IMR-90 (cell line): ENCODE measurements around the gene PLCL1. TPM values are rescaled to one million over a fixed set of nuclear protein-coding genes. Genes with fewer than 3 reads are reported as not detected.

Experiments
- ATAC-seq: fragments of 200-7000 bp; cut with Tn5 transposase; 2 replicates; pipeline ENCODE4 v1.9.1; 2020; ENCODE audit warnings: low read depth, mild to moderate bottlenecking, moderate library complexity
- BruUV-seq: library from RNA; stranded (reverse); fragments of 400-500 nt; replicated peaks from 2 replicates; lab custom pipeline; 2021; lab: Mats Ljungman, UMichigan
- CTCF ChIA-PET: fragments of 300-600 bp; formaldehyde crosslinking; extraction: SDS; loops from one replicate; lab custom pipeline; 2021; ENCODE audit warnings: antibody characterized with exemption; lab: Yijun Ruan, JAX
- POLR2A ChIA-PET: fragments of 300-600 bp; sonication (Branson Sonifier 250); formaldehyde crosslinking; loops from one replicate; lab custom pipeline; 2022; ENCODE audit warnings: antibody characterized with exemption; ENCODE audit not compliant: unreplicated experiment; lab: Charles Lee
- DNase-seq: peaks from one replicate; pipeline ENCODE4 v3.0.0; 2013
- H2AFZ ChIP-seq: replicated peaks from 2 replicates; pipeline ENCODE3; 2013; ENCODE audit warnings: low read length, mild to moderate bottlenecking; ENCODE audit not compliant: poor library complexity
- H2AK5ac ChIP-seq: 2 replicates; pipeline ENCODE4 v1.6.1; 2013; ENCODE audit warnings: low read depth, low read length, inconsistent platforms
- H2AK9ac ChIP-seq: replicated peaks from 2 replicates; pipeline ENCODE3; 2013; ENCODE audit warnings: mild to moderate bottlenecking, low read depth, low read length, moderate library complexity; ENCODE audit not compliant: poor library complexity
- H2BK120ac ChIP-seq: 2 replicates; pipeline ENCODE4 v1.6.1; 2013; ENCODE audit warnings: low read depth, low read length, inconsistent platforms
- H2BK15ac ChIP-seq: 3 replicates; pipeline ENCODE4 v1.6.1; 2013; ENCODE audit warnings: low read depth, low read length, inconsistent platforms
- H2BK20ac ChIP-seq: 2 replicates; pipeline ENCODE4 v1.6.1; 2013; ENCODE audit warnings: low read depth, mild to moderate bottlenecking, inconsistent platforms, low read length, moderate library complexity
- H2BK5ac ChIP-seq: 2 replicates; pipeline ENCODE4 v1.6.1; 2013; ENCODE audit warnings: mild to moderate bottlenecking, low read depth, low read length, inconsistent platforms; ENCODE audit not compliant: poor library complexity, severe bottlenecking
- H3K14ac ChIP-seq: replicated peaks from 2 replicates; pipeline ENCODE4 v1.6.1; 2013; ENCODE audit warnings: low read depth, low read length, inconsistent platforms
- H3K18ac ChIP-seq: 2 replicates; pipeline ENCODE4 v1.6.1; 2013; ENCODE audit warnings: low read depth, low read length, control low read depth
- H3K23ac ChIP-seq: 2 replicates; pipeline ENCODE4 v1.6.1; 2013; ENCODE audit warnings: low read depth, low read length, inconsistent platforms
- H3K27ac ChIP-seq: 2 replicates; pipeline ENCODE4 v1.5.1; 2013; ENCODE audit warnings: mild to moderate bottlenecking, control low read depth, low read length; ENCODE audit not compliant: insufficient read depth
- H3K27me3 ChIP-seq: 2 replicates; pipeline ENCODE4 v1.6.1; 2013; ENCODE audit warnings: low read length; ENCODE audit not compliant: control insufficient read depth, insufficient read depth
- H3K36me3 ChIP-seq: 2 replicates; pipeline ENCODE4 v1.6.1; 2013; ENCODE audit warnings: low read length, mixed read lengths; ENCODE audit not compliant: control insufficient read depth, insufficient read depth
- H3K4ac ChIP-seq: 2 replicates; pipeline ENCODE4 v1.6.1; 2013; ENCODE audit warnings: low read depth, low read length, inconsistent platforms
- H3K4me1 ChIP-seq: 2 replicates; pipeline ENCODE4 v1.6.1; 2013; ENCODE audit warnings: low read length, mixed read lengths; ENCODE audit not compliant: control insufficient read depth, insufficient read depth
- H3K4me2 ChIP-seq: 2 replicates; pipeline ENCODE4 v1.6.1; 2013; ENCODE audit warnings: low read depth, mild to moderate bottlenecking, control low read depth, low read length, moderate library complexity
- H3K4me3 ChIP-seq: 2 replicates; pipeline ENCODE4 v1.5.1; 2013; ENCODE audit warnings: low read depth, mild to moderate bottlenecking, control low read depth, low read length, moderate library complexity; ENCODE audit not compliant: insufficient read depth
- H3K56ac ChIP-seq: 2 replicates; pipeline ENCODE4 v1.6.1; 2013; ENCODE audit warnings: low read length, inconsistent platforms; ENCODE audit not compliant: insufficient read depth; ENCODE audit errors: extremely low read depth
- H3K79me1 ChIP-seq, 2 experiments: 2 replicates each; pipeline ENCODE4 v1.6.1; 2013; ENCODE audit warnings: low read length in 2 of 2, inconsistent platforms in 1 of 2, low read depth in 1 of 2
- H3K9ac ChIP-seq: 2 replicates; pipeline ENCODE4 v1.6.1; 2013; ENCODE audit warnings: low read depth, low read length, control low read depth
- H3K9me1 ChIP-seq: 2 replicates; pipeline ENCODE4 v1.6.1; 2013; ENCODE audit warnings: low read length, inconsistent platforms; ENCODE audit not compliant: insufficient read depth
- H3K9me3 ChIP-seq: 2 replicates; pipeline ENCODE4 v1.6.1; 2013; ENCODE audit warnings: low read length; ENCODE audit not compliant: control insufficient read depth, insufficient read depth
- H4K20me1 ChIP-seq: 2 replicates; pipeline ENCODE4 v1.6.1; 2013; ENCODE audit warnings: low read length, inconsistent platforms; ENCODE audit not compliant: insufficient read depth
- H4K5ac ChIP-seq: 2 replicates; pipeline ENCODE4 v1.6.1; 2013; ENCODE audit warnings: mild to moderate bottlenecking, low read depth, low read length, control low read depth
- H4K8ac ChIP-seq, 2 experiments: 2 replicates each; pipeline ENCODE4 v1.6.1; 2013; ENCODE audit warnings: low read depth in 2 of 2, low read length in 2 of 2, control low read depth in 1 of 2, inconsistent platforms in 1 of 2
- H4K91ac ChIP-seq: 2 replicates; pipeline ENCODE4 v1.6.1; 2013; ENCODE audit warnings: low read depth, low read length, inconsistent platforms; ENCODE audit not compliant: insufficient read depth
- BHLHE40 ChIP-seq: fragments of 150-350 bp; IDR thresholded peaks from 2 replicates; pipeline ENCODE4 v1.6.1; 2016; ENCODE audit warnings: mild to moderate bottlenecking, low read depth, low read length
- CEBPB ChIP-seq: IDR thresholded peaks from 2 replicates; pipeline ENCODE4 v1.6.1; 2012; ENCODE audit warnings: low read depth, low read length, improper control_type of control experiment
- CHD1 ChIP-seq: IDR thresholded peaks from 2 replicates; pipeline ENCODE4 v1.6.1; 2012; ENCODE audit warnings: low read depth, low read length, improper control_type of control experiment
- FOS ChIP-seq: fragments of 150-350 bp; IDR thresholded peaks from 2 replicates; pipeline ENCODE4 v1.6.1; 2016; ENCODE audit warnings: low read depth, low read length
- MAFK ChIP-seq: IDR thresholded peaks from 2 replicates; pipeline ENCODE4 v1.6.1; 2012; ENCODE audit warnings: low read depth, low read length, improper control_type of control experiment
- MAZ ChIP-seq: IDR thresholded peaks from 2 replicates; pipeline ENCODE4 v1.6.1; 2012; ENCODE audit warnings: low read depth, mild to moderate bottlenecking, low read length, improper control_type of control experiment, moderate library complexity, borderline replicate concordance
- MXI1 ChIP-seq: IDR thresholded peaks from 2 replicates; pipeline ENCODE4 v1.6.1; 2012; ENCODE audit warnings: low read depth, mild to moderate bottlenecking, low read length, moderate library complexity, borderline replicate concordance
- NFE2L2 ChIP-seq: fragments of 150-350 bp; IDR thresholded peaks from 2 replicates; pipeline ENCODE4 v1.6.1; 2016; ENCODE audit warnings: low read depth, mild to moderate bottlenecking, low read length
- POLR2A ChIP-seq: IDR thresholded peaks from 2 replicates; pipeline ENCODE4 v1.6.1; 2012; ENCODE audit warnings: mild to moderate bottlenecking, low read depth, low read length
- RAD21 ChIP-seq: IDR thresholded peaks from 2 replicates; pipeline ENCODE4 v1.6.1; 2012; ENCODE audit warnings: low read length, improper control_type of control experiment
- RCOR1 ChIP-seq: IDR thresholded peaks from 2 replicates; pipeline ENCODE4 v1.6.1; 2012; ENCODE audit warnings: mild to moderate bottlenecking, low read length, improper control_type of control experiment; ENCODE audit not compliant: insufficient replicate concordance
- RFX5 ChIP-seq: IDR thresholded peaks from 2 replicates; pipeline ENCODE4 v1.8.0; 2012; ENCODE audit warnings: low read depth, mild to moderate bottlenecking, low read length, moderate library complexity
- SMC3 ChIP-seq: fragments of 150-350 bp; IDR thresholded peaks from 2 replicates; pipeline ENCODE4 v1.6.1; 2016; ENCODE audit warnings: low read depth, mild to moderate bottlenecking, antibody characterized with exemption, low read length, moderate library complexity
- WGBS, 2 experiments: methylation state at CpG; one replicate each; pipeline versions ENCODE4 v1.1.5 to v1.1.7; 2013; ENCODE audit warnings: missing lambda C conversion rate in 2 of 2; ENCODE audit not compliant: insufficient read length in 1 of 2; ENCODE audit errors: extremely low coverage in 2 of 2; 5-methylcytosine and 5-hydroxymethylcytosine counted together
- dilution Hi-C: fragments of 300-500 bp; cut with HindIII; formaldehyde crosslinking; loops from one replicate; pipeline ENCODE4 v1.14.3; 2018; ENCODE audit warnings: low sequenced_read_pairs; ENCODE audit not compliant: unreplicated experiment
- in situ Hi-C: fragments of 300-500 bp; cut with MboI; formaldehyde crosslinking; loops from 3 replicates; pipeline ENCODE4 v1.14.3; 2019; ENCODE audit warnings: low sequenced_read_pairs, inconsistent platforms, mixed read lengths
- intact Hi-C: fragments of 100-400 bp; cut with micrococcal nuclease; formaldehyde crosslinking; loops from 2 replicates; pipeline ENCODE4 v1.10.0; 2022
- polyA plus RNA-seq, 3 experiments: library from polyadenylated mRNA; depleted of rRNA; stranded (reverse); fragments of >200 nt; gene quantifications; 2 replicates each; pipeline ENCODE4 v1.2.3, GENCODE V29; 2012; ENCODE audit warnings: low replicate concordance in 1 of 3
- total RNA-seq: library from RNA; depleted of rRNA; stranded (reverse); fragments of >200 nt; gene quantifications from 2 replicates; pipeline ENCODE4 v1.2.3, GENCODE V29; 2012
- TF ChIP-seq, protein P1 (sequence below): fragments of 150-350 bp; IDR thresholded peaks from 2 replicates; pipeline ENCODE4 v1.6.1; 2017; ENCODE audit warnings: mild to moderate bottlenecking, antibody characterized with exemption, low read length, low read depth
- TF ChIP-seq, protein P2 (sequence below): conservative IDR thresholded peaks from 2 replicates; pipeline ENCODE4 v1.5.1; 2012; ENCODE audit warnings: mild to moderate bottlenecking, low read depth, low read length, improper control_type of control experiment
- TF ChIP-seq, protein P3 (sequence below): fragments of 150-350 bp; IDR thresholded peaks from 2 replicates; pipeline ENCODE4 v1.6.1; 2016; ENCODE audit warnings: low read depth, mild to moderate bottlenecking, low read length, moderate library complexity, borderline replicate concordance

Gene PLCL1
- total and polyA plus RNA-seq, 2 of the 4 experiments (the other 2 are of a cell fraction), result 0.14 to 0.18 TPM

DNA sequence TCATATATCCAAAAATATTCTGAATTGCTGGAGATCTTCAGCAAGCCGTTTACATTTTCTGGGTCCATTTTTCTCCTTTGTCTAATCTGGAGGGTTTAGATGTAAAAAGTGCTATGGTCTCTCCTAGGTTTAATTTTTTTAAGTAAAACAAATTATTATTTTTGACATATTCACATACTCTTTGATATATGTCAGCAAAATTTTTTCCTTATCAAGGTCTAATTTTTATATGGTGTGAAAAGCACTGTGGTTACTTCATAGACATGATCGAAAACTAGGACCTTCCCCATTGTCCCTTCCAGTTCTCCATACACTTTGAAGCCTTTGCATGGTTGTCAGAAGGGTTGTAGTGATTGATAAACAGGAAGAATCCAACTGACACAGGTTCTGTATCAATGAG lies 168.2 kb downstream of the PLCL1 start:
- dilution Hi-C loops, result no loop called here
- BruUV-seq, result no TSS peak
- no peaks in the 10 kb centered on the region for H3K36me3 ChIP-seq
- no peak overlapping the region for H4K91ac ChIP-seq
- no peaks in the 10 kb centered on the region for H3K27me3 ChIP-seq
- WGBS, 2 experiments, result no CpG with 5 or more reads among the region's 2 CpGs
- ChIA-PET POLR2A (no interaction called here), CTCF (no interaction called here)
- no peaks in the 10 kb centered on the region for H4K20me1 ChIP-seq
- ATAC-seq (no peak), DNase-seq (no peak)
- no peak overlapping the region for H3K18ac ChIP-seq
- in situ Hi-C loops, result no loop called here
- no peaks in the 10 kb centered on the region for H3K4me1 ChIP-seq
- H2BK15ac ChIP-seq, result no peak overlapping the region
- no peak overlapping the region for H2BK5ac ChIP-seq
- no peak overlapping the region for H3K4ac ChIP-seq
- no peaks in the 10 kb centered on the region for H3K9me3 ChIP-seq
- no peak overlapping the region for H4K8ac ChIP-seq
- no peak overlapping the region for H2BK120ac ChIP-seq
- H3K9me1 ChIP-seq, result no peaks in the 10 kb centered on the region
- no peak overlapping the region for H4K5ac ChIP-seq
- no peak overlapping the region for H3K14ac ChIP-seq
- intact Hi-C loops, result no loop called here
- no peak overlapping the region for H3K4me2 ChIP-seq
- H3K23ac ChIP-seq, result no peak overlapping the region
- H3K79me1 ChIP-seq, result no peaks in the 10 kb centered on the region
- no peak overlapping the region for H2AFZ ChIP-seq
- H3K56ac ChIP-seq, result no peak overlapping the region
- H3K4me3 ChIP-seq, result no peak overlapping the region
- TF ChIP-seq CHD1, result no peak
- TF ChIP-seq RCOR1, result no peak
- TF ChIP-seq, protein P1, sequence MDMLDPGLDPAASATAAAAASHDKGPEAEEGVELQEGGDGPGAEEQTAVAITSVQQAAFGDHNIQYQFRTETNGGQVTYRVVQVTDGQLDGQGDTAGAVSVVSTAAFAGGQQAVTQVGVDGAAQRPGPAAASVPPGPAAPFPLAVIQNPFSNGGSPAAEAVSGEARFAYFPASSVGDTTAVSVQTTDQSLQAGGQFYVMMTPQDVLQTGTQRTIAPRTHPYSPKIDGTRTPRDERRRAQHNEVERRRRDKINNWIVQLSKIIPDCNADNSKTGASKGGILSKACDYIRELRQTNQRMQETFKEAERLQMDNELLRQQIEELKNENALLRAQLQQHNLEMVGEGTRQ, result no peak
- no peak for TF ChIP-seq MAFK
- TF ChIP-seq RAD21, result no peak
- no peak for TF ChIP-seq MAZ
- no peak for TF ChIP-seq POLR2A
- TF ChIP-seq NFE2L2, result no peak
- TF ChIP-seq, protein P2, sequence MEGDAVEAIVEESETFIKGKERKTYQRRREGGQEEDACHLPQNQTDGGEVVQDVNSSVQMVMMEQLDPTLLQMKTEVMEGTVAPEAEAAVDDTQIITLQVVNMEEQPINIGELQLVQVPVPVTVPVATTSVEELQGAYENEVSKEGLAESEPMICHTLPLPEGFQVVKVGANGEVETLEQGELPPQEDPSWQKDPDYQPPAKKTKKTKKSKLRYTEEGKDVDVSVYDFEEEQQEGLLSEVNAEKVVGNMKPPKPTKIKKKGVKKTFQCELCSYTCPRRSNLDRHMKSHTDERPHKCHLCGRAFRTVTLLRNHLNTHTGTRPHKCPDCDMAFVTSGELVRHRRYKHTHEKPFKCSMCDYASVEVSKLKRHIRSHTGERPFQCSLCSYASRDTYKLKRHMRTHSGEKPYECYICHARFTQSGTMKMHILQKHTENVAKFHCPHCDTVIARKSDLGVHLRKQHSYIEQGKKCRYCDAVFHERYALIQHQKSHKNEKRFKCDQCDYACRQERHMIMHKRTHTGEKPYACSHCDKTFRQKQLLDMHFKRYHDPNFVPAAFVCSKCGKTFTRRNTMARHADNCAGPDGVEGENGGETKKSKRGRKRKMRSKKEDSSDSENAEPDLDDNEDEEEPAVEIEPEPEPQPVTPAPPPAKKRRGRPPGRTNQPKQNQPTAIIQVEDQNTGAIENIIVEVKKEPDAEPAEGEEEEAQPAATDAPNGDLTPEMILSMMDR, result no peak
- no peak for TF ChIP-seq RFX5
- TF ChIP-seq, protein P3, sequence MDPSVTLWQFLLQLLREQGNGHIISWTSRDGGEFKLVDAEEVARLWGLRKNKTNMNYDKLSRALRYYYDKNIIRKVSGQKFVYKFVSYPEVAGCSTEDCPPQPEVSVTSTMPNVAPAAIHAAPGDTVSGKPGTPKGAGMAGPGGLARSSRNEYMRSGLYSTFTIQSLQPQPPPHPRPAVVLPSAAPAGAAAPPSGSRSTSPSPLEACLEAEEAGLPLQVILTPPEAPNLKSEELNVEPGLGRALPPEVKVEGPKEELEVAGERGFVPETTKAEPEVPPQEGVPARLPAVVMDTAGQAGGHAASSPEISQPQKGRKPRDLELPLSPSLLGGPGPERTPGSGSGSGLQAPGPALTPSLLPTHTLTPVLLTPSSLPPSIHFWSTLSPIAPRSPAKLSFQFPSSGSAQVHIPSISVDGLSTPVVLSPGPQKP, result no peak
- TF ChIP-seq BHLHE40, result no peak
- TF ChIP-seq CEBPB, result no peak
- TF ChIP-seq SMC3, result no peak
- no peak for TF ChIP-seq FOS
- no peak for TF ChIP-seq MXI1
- H3K9ac ChIP-seq, result no peak overlapping the region
- H2AK9ac ChIP-seq, result no peak overlapping the region
- H3K27ac ChIP-seq, result no peak overlapping the region
- H2AK5ac ChIP-seq, result no peak overlapping the region
- H2BK20ac ChIP-seq, result no peak overlapping the region
